Kidney (tissue), 14 donors: ENCODE results near the gene WDFY4. TPM values are rescaled to one million over a fixed set of nuclear protein-coding genes. Genes with fewer than 3 reads are reported as not detected.

Source experiments
- DNase-seq, 5 donors: peaks; one replicate each; pipeline ENCODE4 v3.0.0-alpha.2; 2013 to 2020
- FAIRE-seq: peaks from 2 replicates; lab custom pipeline; 2012; peaks lifted over from hg19 to GRCh38; lab: Jason Lieb, UNC
- H3K27ac ChIP-seq, 2 donors: one replicate each; pipeline ENCODE4 v1.7.0; 2013; ENCODE audit warnings: low read depth in 2 of 2, low read length in 2 of 2, inconsistent platforms in 1 of 2
- H3K27me3 ChIP-seq: one replicate; pipeline ENCODE4 v1.7.1; 2013; ENCODE audit warnings: low read length, inconsistent platforms; ENCODE audit not compliant: control insufficient read depth, insufficient read depth
- H3K36me3 ChIP-seq, 3 donors: one replicate each; pipeline versions ENCODE4 v1.7.0 to v1.7.1; 2013; ENCODE audit warnings: low read length in 3 of 3, control low read depth in 1 of 3, inconsistent platforms in 1 of 3; ENCODE audit not compliant: insufficient read depth in 3 of 3, control insufficient read depth in 2 of 3
- H3K4me1 ChIP-seq, 3 donors: one replicate each; pipeline versions ENCODE4 v1.7.0 to v1.7.1; 2013; ENCODE audit warnings: low read length in 3 of 3, inconsistent platforms in 1 of 3, low read depth in 1 of 3; ENCODE audit not compliant: control insufficient read depth in 2 of 3, insufficient read depth in 2 of 3
- H3K4me3 ChIP-seq, 3 donors: one replicate each; pipeline versions ENCODE4 v1.7.0 to v1.8.1; 2013; ENCODE audit warnings: low read length in 3 of 3, control low read depth in 1 of 3, inconsistent platforms in 1 of 3
- H3K9ac ChIP-seq, 3 donors: one replicate each; pipeline versions ENCODE4 v1.7.0 to v1.7.1; 2013; ENCODE audit warnings: low read length in 3 of 3, control low read depth in 1 of 3, inconsistent platforms in 1 of 3
- H3K9me3 ChIP-seq, 3 donors: one replicate each; pipeline versions ENCODE4 v1.7.0 to v1.7.1; 2013; ENCODE audit warnings: low read length in 3 of 3, control low read depth in 1 of 3, inconsistent platforms in 1 of 3; ENCODE audit not compliant: control insufficient read depth in 2 of 3, insufficient read depth in 1 of 3
- CTCF ChIP-seq: IDR thresholded peaks from 3 replicates; pipeline ENCODE4 v1.5.1; 2012; ENCODE audit warnings: mild to moderate bottlenecking, moderate library complexity, borderline replicate concordance; ENCODE audit not compliant: insufficient read depth; ENCODE audit errors: extremely low read depth
- intact Hi-C: fragments of 100-400 bp; cut with DNase I; formaldehyde crosslinking; loops from one replicate; pipeline ENCODE4 v1.11.1; 2022
- polyA plus RNA-seq: library from polyadenylated mRNA; stranded (reverse); fragments of 350-450 nt; fragmentation: Illumina TruSeq; extraction: RNeasy Lipid Tissue Mini Kit (QIAGEN cat#74804); gene quantifications from one replicate; pipeline ENCODE4 v1.2.3, GENCODE V29; 2014; ENCODE audit warnings: low read depth, low replicate concordance; ENCODE audit not compliant: insufficient read depth
- total RNA-seq: library from RNA; stranded (reverse); fragmentation: NEBNext Ultra II Directional; extraction: Animal tissue kit (Norgen Biotek cat#: 25700); gene quantifications from one replicate; pipeline ENCODE4 v1.2.1, GENCODE V29; 2021
- donor health status: control.
- donor health status: control.
- donor health status: control.
- donor health status: control.
- donor health status: control.
- donor health status: DM: yes; HTN: yes; CAD: no.
- donor health status: Normal renal cell carcinoma (clear cell type).

WDFY4 gene
- total and polyA plus RNA-seq, 2 donors from 2014 or later = 1.7 to 13.3 TPM

DNA sequence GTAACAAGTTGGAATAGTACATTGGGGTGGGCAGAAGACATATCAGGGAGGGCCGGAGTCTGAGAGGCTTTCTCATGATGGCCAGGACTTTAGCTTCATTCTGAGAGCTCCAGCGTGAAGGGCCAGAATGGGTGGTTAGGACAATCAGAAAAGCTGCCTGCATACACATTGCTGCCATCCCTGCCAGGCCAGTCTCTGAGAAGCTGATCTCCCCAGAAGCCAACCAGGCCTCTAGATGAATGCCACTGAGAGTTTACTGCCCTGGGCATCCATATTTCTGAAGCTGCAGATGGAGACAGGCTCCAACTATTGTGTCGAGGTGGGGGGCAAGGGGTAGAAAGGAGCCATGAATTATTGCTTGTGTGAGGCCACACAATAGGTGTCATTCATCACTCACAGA, 47.8 kb upstream of the WDFY4 start:
- intact Hi-C loops = no loop called here
- no peak for FAIRE-seq

DNA sequence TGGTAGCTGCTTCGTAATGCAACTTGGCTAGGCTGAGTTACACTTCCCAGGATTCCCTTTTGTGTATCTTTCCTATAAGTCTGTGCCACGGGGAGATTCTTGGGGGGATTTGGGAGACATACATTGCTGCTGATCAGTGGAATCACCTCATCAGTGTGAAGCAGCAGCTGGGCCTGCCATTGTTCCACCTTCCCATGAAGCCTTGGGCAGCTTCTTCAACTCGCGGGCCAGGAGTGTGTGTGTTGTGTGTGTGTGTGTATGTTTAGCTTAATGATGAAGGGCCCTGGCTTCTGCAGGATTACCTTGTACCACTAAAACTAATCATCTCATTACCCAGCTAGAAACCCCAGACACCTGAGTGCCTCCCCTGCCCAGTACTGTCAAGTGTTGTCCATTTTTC, 46.5 kb upstream of the WDFY4 start:
- intact Hi-C loops = no loop called here
- no peak for FAIRE-seq
- no peak overlapping the region for H3K9ac ChIP-seq
- H3K4me1 ChIP-seq = no peaks in the 10 kb centered on the region
- H3K27ac ChIP-seq = no peak overlapping the region
- no peaks in the 10 kb centered on the region for H3K27me3 ChIP-seq
- TF ChIP-seq CTCF = no peak
- H3K4me3 ChIP-seq = no peak overlapping the region
- peaks cover 0 to 2% (median 0%) of the 10 kb centered on the region in 3 donors for H3K9me3 ChIP-seq
- no peak for DNase-seq
- no peaks in the 10 kb centered on the region for H3K36me3 ChIP-seq

More for the DNA sequence above, 47.8 kb upstream of the WDFY4 start:
- no peak overlapping the region for H3K4me3 ChIP-seq
- H3K4me1 ChIP-seq = no peaks in the 10 kb centered on the region
- H3K27ac ChIP-seq = no peak overlapping the region
- no peak overlapping the region for H3K9ac ChIP-seq
- DNase-seq = no peak
- no peak for TF ChIP-seq CTCF
- H3K9me3 ChIP-seq = peaks cover 0 to 2% (median 0%) of the 10 kb centered on the region in 3 donors
- no peaks in the 10 kb centered on the region for H3K36me3 ChIP-seq
- H3K27me3 ChIP-seq = no peaks in the 10 kb centered on the region

- DNase-seq = no peak
- intact Hi-C loops = no loop called here
- Histone ChIP-seq H3K27ac (no peak overlapping the region), H3K4me1 (no peaks in the 10 kb centered on the region), H3K9ac (no peak overlapping the region), H3K27me3 (no peaks in the 10 kb centered on the region), H3K36me3 (no peaks in the 10 kb centered on the region), H3K9me3 (peaks cover 0 to 2% (median 0%) of the 10 kb centered on the region in 3 donors), H3K4me3 (no peak overlapping the region)
- FAIRE-seq = no peak
- TF ChIP-seq CTCF = no peak
These were observed 45.7 kb upstream of the WDFY4 start for GRCh38 chr10:48638739-48639527.

DNA sequence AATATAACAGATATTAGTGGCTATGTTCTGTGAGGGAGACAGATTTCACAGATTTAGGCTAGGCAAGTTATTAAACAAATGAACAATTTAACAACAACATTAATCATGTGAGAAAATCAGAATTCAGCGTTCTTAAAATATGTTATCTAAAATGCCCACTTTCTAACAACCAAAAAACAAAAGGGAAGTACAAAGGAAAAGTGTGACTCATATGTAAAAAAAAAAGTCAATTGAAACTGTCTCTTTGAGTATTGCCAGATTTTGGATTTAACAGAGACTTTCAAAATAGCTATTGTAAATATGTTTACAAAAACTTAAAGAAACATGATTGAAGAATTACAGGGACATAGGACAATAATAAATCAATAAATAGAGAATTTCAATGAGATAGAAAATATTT, 45.0 kb upstream of the WDFY4 start:
- Histone ChIP-seq H3K9me3 (peaks cover 0 to 2% (median 0%) of the 10 kb centered on the region in 3 donors), H3K4me1 (no peaks in the 10 kb centered on the region), H3K36me3 (no peaks in the 10 kb centered on the region), H3K9ac (no peak overlapping the region), H3K27ac (no peak overlapping the region), H3K4me3 (no peak overlapping the region), H3K27me3 (no peaks in the 10 kb centered on the region)
- no peak for TF ChIP-seq CTCF
- DNase-seq = no peak
- FAIRE-seq = no peak
- intact Hi-C loops = no loop called here
